T1000 (cell line): ENCODE results near the gene CEP76.

ENCODE experiments used
- DNase-seq: peaks from one replicate; lab custom pipeline; 2025; ENCODE audit warnings: mixed read lengths; lab: John Stamatoyannopoulos, UW

The CEP76 gene

DNA sequence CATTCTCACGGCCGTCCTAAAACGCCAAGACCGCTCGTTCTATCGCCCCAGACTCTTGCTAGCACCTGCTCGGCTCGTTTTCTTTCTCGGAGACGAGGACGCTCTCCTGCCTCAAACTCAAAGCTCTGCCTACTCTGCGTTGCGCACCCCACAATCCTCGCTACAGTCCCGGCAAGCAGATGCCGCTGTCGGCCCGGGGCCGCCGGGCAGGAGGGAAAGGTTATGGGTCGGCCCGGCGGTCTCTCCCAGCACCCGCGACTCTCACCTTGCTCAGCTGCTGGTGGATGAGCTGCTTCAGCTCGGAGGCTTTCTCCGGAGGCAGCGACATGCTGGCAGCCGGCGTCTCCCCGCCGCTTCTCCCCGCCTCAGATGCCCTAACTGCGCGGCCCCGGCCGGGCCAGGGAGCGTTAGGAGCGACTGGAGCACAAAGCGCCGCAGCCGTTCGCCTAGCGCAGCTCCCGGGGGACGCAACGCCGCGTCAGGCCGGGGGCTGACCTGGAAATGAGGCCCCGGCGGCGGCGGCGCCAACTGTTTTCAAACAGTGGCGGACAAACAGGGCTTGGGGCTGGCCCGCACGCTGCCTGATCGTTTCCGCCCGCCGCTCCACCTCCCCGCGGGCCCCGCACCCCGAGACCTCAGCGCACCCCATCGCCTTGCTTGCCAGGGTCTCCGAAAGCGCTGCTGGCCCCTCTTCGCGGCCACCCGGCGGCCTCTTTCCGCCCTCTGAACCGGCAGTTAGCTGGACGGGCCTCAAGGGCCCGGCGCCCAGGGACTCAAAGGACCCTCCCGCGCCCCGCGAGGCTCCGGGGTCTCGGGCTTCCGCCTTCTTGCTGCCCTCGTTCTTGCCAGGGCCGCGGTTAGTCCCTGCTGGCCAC, at the start of gene CEP76, which contains the start of gene PSMG2:
TSS of gene CEP76 (minus strand) at position 503 of the 875 bp plus-strand sequence. CDS start at position 328, 175 bp downstream.
TSS of gene PSMG2 (plus strand) at position 822 of the 875 bp plus-strand sequence. CDS start 66 bp downstream, outside the sequence.
- DNase-seq = peak; percentile 71

- no peak for DNase-seq
Observed at GRCh38 chr18:12751891-12752290, 49.4 kb upstream of the CEP76 start.

DNA sequence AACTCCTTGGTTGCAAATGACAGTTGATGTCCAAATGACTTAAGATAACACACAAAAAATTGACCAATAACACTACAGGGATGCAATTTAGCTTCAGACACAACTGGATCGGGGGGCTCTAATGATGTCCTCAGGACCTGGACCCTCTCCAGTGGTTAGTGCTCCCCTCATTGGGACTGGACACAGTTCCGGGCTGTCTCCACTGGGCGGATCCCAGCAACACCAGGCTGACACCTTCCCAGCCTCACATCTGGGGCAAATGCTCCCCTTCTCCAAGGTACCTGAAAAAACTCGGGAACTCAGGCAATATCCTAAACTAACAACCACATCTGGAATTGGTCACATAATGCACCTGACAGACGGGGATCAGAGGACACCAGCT, 49.0 kb upstream of the CEP76 start:
- no peak for DNase-seq

DNA sequence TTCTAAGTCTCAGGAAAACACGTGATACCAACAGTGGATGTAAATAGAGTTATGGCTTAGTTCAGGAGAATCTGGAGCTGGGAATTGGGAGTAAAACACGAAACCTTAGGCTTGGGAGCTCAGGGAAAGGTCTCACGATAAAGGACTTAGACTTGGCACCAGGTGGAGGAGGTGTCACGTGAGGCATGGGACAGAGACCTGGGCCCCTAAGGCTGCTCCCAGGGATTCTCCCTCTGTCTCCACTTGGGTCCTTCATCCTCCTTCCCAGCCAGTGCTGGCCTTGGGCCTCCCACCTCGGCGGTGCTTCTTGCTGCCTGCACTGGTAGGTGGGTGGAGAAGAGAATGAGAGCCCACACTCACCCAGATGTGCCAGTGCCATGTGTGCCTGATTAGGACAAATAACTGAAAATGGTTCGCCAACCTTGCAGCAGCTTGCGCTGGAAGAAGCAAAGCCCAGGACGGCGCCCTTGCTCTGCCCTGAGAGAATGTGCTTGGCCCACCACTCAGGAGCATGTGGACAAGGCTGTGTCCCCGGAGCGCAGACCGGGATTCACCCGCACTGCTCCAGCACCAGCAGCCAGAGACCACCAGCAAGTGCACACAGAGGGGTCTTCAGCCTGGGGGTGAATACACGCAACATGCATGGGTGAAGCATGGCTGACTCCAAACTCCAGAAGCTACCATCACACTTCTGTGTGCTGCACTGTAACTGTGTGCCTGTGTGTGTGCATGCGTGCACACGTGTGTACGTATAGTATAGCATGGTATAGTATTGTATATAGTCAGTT, 48.4 kb upstream of the CEP76 start:
- no peak for DNase-seq

DNA sequence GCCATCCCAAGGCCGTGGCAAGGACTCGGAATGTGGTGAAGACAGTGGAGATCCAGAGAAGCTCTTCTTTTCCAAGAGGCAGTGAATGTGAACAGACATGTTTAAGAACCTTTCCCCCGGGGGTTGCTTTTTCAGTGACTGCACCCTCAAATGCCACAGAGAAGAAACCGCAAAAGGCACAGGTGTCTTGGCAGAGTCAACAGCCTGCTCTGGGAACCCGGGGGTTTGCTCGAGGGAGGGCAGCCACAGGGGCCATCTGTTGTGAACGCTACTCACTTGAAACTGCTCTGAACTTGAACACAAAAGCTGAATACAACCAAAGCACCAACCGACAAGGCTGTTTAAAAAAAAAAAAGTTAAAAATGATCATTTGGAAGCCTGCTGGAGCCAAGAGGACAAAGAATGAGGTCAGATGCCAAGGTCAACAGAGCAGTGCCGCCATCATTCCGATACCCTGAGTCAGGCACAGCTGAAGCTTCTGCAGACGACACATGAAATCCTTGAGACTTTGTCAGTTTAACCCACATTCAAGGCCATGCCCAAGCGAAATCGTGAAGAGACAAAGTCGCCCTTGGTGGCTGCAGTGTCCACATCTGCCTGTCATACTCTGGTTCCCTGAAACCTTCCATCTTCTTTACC, 47.7 kb upstream of the CEP76 start:
- DNase-seq = no peak

GRCh38 chr18:12749121-12749520, 46.6 kb upstream of the CEP76 start:
- DNase-seq = no peak

DNA sequence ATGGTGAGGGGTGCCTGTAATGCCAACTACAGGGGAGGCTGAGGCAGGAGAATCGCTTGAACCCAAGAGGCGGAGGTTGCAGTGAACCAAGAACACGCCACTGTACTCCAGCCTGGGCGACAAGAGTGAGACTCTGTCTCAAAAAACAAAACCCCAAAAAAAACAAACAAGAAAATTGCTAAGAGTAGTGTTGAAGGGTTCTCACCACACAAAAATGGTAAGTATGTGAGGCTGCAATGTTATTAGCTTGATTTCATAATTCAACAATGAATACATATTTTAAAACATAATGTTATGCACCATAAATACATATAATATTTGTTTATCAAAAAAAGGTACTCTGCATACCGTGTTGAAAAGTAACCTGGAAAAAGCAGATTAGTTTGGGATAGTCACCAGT, 46.1 kb upstream of the CEP76 start:
- no peak for DNase-seq

GRCh38 chr18:12747530-12748315, 45.2 kb upstream of the CEP76 start:
- DNase-seq = no peak

DNA sequence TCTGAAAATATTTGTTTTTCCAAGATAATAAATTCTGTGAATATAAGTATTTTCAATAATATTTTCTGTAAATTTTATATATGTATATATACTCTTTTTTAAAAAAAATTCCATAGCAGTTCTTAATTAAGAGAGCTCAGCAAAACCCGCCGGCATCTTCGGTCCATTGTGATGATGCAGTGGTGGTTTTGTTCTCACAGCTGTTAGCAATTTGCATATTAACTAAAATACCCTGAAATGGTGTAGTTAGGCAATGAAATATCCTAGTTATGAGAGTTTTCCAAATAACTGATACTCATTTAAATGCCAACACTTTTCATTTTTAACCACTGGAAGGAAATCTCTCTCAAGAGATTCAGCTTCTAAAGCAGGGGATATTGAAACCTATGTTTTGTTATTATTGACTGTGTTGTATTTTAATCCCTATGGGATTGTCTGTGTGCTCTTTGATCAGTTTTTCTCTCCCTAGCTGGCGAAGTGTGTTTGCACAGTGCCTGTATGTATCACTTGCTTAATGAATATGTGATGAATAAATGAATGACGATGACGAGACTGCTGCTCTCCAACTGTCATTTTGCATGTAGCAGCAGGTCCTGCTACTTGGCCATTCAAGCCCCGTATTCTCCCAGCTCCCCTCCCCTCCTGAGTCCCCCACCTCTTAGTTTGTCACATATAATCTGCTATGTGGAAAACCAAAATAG, 42.7 kb upstream of the CEP76 start:
- DNase-seq = no peak

- no peak for DNase-seq
Observed at GRCh38 chr18:12744103-12744502, 41.6 kb upstream of the CEP76 start.

GRCh38 chr18:12742453-12742852, 39.9 kb upstream of the CEP76 start:
- no peak for DNase-seq

DNA sequence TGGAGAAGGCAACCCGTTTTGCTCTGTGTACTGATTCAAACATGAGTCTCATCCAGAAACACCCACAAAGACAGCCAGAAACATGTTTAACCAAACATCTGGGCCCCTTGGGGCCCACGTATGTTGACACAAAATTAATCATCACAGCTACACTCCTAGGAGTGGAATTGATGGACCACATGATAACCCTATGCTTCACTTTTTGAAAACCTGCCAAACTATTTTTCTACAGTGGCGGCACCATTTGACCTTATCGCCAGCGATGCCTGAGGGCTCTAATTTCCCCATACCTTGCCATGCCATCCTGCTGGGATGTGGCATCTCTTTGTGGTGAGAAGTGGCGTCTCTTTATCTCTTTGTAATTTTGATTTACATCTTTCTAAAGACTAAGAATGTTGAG, 38.8 kb upstream of the CEP76 start:
- peak; percentile 81 for DNase-seq

- DNase-seq = no peak
Observed at GRCh38 chr18:12737243-12737902, 34.9 kb upstream of the CEP76 start.

DNA sequence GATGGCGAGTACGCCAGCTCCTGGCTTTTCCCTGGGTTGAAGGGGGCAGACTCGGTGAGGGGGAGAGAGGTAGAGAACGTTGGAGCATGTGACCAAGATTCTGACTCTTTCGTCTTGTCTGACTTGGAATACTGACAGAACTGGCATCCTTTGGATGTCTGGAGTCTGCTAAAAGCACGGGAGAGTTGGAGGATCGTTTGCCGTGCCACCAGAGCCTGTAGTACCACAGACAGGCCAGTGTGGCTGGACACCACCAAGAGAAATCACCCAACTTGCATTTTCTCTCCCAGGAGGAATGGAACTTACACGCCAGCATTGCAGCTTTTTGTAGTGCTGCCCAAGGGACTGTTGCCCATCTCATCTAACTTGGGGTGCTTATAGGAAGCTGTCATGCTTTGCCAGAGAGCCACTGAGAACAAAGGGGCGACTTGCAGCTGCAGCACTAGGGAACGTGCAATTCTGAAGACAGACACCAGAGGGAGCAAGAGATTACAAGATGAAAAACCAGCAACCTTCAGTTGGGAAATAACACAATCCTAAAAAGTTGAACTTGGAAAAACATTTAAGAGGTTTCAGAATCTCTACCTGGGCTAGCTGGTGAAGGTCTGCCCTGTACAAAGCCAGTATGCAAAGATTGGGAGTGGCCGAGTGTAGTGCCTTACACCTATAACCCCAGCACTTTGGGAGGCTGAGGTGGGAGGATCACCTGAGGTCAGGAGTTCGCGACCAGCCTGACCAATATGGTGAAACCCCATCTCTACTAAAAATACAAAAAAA, 24.4 kb upstream of the CEP76 start:
- DNase-seq = peak; percentile 5

- DNase-seq = no peak
Observed at GRCh38 chr18:12726331-12726730, 23.8 kb upstream of the CEP76 start.

DNA sequence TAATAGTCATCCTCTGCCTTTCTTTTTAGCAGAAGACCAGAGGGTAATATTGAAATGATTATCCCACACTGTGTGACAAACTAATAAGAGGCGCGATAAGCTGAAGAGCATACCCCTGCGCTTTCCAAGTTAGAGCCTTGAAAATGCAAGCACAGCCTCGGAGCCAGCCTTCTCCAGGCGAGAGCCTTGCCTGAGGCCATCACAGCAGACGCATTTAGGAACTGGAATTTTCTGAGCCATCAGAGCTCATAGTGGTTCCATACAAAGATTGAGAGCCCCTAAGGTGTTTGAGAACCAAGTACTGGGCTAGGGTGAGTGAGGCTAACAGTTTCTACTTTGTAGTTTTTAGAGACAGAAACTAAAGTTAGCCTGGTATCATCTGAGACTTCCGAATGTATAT, 20.2 kb upstream of the CEP76 start:
- no peak for DNase-seq

- DNase-seq = no peak
Observed at GRCh38 chr18:12721495-12722275, 19.2 kb upstream of the CEP76 start.

DNA sequence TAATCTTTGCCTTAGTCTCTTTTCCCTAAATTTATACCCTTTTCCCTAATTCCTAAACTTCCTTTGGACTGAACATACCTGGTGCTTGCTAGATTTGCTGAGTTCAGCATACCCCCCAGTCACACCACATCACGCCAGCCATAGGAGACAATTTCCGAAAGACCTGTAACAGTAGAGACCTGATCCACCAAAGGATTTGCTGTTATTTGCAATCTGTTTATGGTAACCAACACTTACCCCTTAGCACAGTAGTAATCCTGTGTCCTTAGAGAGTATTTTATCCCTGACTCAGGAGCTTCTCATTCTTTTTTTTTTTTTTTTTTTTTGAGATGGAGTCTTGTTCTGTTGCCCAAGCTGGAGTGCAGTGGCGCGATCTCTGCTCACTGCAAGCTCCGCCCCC, 8.9 kb upstream of the CEP76 start:
- DNase-seq = no peak

GRCh38 chr18:12703664-12704063, 1.1 kb upstream of the CEP76 start:
- no peak for DNase-seq
